ENCODE results near the gene APOL3.
"Not testable (repeated sequence)": the region's sequence is repeated elsewhere in the genome, so short reads cannot be mapped to it uniquely, and the experiment has no call there.

Gene APOL3

DNA sequence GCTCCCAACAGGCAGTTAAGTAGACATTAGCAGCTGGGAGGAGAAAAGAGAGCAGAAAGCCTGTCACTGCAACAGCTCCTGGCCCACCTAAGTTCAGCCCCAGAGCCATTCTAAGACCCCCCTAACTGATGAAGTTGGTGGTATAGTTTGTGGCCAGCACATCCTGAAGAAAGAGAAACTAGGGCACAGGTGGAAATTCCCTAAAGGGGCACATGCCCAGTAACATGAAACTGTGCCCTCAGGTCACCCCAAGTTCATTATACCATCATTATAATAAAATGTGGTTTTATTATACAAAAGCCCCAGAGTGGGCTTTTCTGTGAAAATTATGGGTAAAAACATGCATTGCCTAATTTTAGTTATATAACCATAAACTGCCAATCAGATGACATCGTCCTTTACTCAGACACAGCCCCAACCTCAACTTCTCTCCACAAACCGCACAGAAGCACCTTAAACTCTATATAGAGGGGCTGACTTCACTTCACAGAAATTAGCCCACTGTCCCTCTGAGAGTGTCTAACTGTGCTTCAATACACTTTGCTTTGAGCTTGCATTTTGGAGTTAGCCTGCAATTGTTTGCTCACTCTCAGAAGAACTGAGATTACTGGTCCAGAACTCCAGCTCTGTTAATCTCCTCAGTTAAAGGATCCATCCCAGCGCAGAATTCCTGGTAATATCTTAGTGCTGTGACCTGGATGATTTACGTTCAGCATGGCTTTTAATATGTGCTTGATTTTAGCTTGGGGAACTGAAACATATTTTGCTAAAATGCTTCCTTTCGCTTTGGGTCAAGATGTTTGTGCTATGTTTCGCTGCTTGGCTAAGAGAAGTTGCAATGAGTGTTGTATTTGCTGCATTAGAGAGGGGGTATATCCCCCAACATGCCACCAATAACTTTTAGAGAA, 1.8 kb upstream of the APOL3 start:
- Histone ChIP-seq H3K4me1 (ENCODE audit: control insufficient read depth, insufficient read depth, low read length) (no peaks in the 10 kb centered on the region), H3K9me3 (ENCODE audit: control insufficient read depth, low read length) (no peaks in the 10 kb centered on the region), H3K27me3 (ENCODE audit: control insufficient read depth, insufficient read depth, low read length, poor library complexity, severe bottlenecking) (no peaks in the 10 kb centered on the region), H3K4me3 (ENCODE audit: insufficient read depth, low read depth, low read length) (no peak overlapping the region), H3K36me3 (ENCODE audit: control insufficient read depth, insufficient read depth, low read length) (no peaks in the 10 kb centered on the region), H3K27ac (ENCODE audit: insufficient read depth, low read depth, low read length, poor library complexity, severe bottlenecking) (no peak overlapping the region)
- 93 to 96% methylated on average over 6 of the region's 6 CpGs for WGBS, 2 experiments

DNA sequence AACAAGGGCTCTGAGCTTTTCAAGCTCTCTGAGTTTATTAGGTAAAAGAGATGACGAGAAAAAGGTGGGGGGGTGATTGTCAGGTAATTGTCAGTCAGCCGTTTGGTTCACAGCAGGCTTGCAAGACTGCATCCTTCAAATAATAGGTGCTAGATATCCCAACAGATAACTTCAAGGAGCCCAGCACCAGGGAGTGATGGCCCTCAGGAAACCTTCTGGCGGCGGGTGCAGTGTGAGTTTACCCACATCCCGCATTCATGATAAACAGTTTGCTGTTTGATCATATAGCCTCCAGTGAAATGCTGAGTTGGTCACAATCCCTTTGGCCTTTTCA, 1.2 kb upstream of the APOL3 start:
- not testable (repeated sequence) for H3K4me1 ChIP-seq (ENCODE audit: control insufficient read depth, insufficient read depth, low read length); H3K4me3 ChIP-seq (ENCODE audit: insufficient read depth, low read depth, low read length); H3K27ac ChIP-seq (ENCODE audit: insufficient read depth, low read depth, low read length, poor library complexity, severe bottlenecking); H3K9me3 ChIP-seq (ENCODE audit: control insufficient read depth, low read length); H3K36me3 ChIP-seq (ENCODE audit: control insufficient read depth, insufficient read depth, low read length); H3K27me3 ChIP-seq (ENCODE audit: control insufficient read depth, insufficient read depth, low read length, poor library complexity, severe bottlenecking)
- WGBS, 2 experiments, result 70% methylated on average over 5 of the region's 5 CpGs

GRCh38 chr22:36156515-36157419, 3.8 kb downstream of the APOL3 start:
- no peaks in the 10 kb centered on the region for H3K36me3 ChIP-seq (ENCODE audit: control insufficient read depth, insufficient read depth, low read length)
- H3K27ac ChIP-seq (ENCODE audit: insufficient read depth, low read depth, low read length, poor library complexity, severe bottlenecking), result no peak overlapping the region
- 55% methylated on average over 15 of the region's 15 CpGs for WGBS, 2 experiments
- H3K27me3 ChIP-seq (ENCODE audit: control insufficient read depth, insufficient read depth, low read length, poor library complexity, severe bottlenecking), result no peaks in the 10 kb centered on the region
- H3K4me3 ChIP-seq (ENCODE audit: insufficient read depth, low read depth, low read length), result no peak overlapping the region
- peaks cover 6% of the 10 kb centered on the region for H3K4me1 ChIP-seq (ENCODE audit: control insufficient read depth, insufficient read depth, low read length)
- no peaks in the 10 kb centered on the region for H3K9me3 ChIP-seq (ENCODE audit: control insufficient read depth, low read length)

GRCh38 chr22:36156119-36156514, 4.4 kb downstream of the APOL3 start:
- 91 to 92% methylated on average over 8 of the region's 8 CpGs for WGBS, 2 experiments
- Histone ChIP-seq H3K27me3 (ENCODE audit: control insufficient read depth, insufficient read depth, low read length, poor library complexity, severe bottlenecking) (no peaks in the 10 kb centered on the region), H3K36me3 (ENCODE audit: control insufficient read depth, insufficient read depth, low read length) (no peaks in the 10 kb centered on the region), H3K27ac (ENCODE audit: insufficient read depth, low read depth, low read length, poor library complexity, severe bottlenecking) (no peak overlapping the region), H3K4me3 (ENCODE audit: insufficient read depth, low read depth, low read length) (no peak overlapping the region), H3K9me3 (ENCODE audit: control insufficient read depth, low read length) (no peaks in the 10 kb centered on the region), H3K4me1 (ENCODE audit: control insufficient read depth, insufficient read depth, low read length) (peaks cover 6% of the 10 kb centered on the region)

- Histone ChIP-seq H3K36me3 (ENCODE audit: control insufficient read depth, insufficient read depth, low read length) (no peaks in the 10 kb centered on the region), H3K4me3 (ENCODE audit: insufficient read depth, low read depth, low read length) (no peak overlapping the region), H3K27me3 (ENCODE audit: control insufficient read depth, insufficient read depth, low read length, poor library complexity, severe bottlenecking) (no peaks in the 10 kb centered on the region), H3K27ac (ENCODE audit: insufficient read depth, low read depth, low read length, poor library complexity, severe bottlenecking) (no peak overlapping the region), H3K9me3 (ENCODE audit: control insufficient read depth, low read length) (no peaks in the 10 kb centered on the region), H3K4me1 (ENCODE audit: control insufficient read depth, insufficient read depth, low read length) (peaks cover 6% of the 10 kb centered on the region)
- 90 to 91% methylated on average over 6 to 7 of the region's 7 CpGs for WGBS, 2 experiments
These were observed 4.9 kb downstream of the APOL3 start for GRCh38 chr22:36155702-36156101.

DNA sequence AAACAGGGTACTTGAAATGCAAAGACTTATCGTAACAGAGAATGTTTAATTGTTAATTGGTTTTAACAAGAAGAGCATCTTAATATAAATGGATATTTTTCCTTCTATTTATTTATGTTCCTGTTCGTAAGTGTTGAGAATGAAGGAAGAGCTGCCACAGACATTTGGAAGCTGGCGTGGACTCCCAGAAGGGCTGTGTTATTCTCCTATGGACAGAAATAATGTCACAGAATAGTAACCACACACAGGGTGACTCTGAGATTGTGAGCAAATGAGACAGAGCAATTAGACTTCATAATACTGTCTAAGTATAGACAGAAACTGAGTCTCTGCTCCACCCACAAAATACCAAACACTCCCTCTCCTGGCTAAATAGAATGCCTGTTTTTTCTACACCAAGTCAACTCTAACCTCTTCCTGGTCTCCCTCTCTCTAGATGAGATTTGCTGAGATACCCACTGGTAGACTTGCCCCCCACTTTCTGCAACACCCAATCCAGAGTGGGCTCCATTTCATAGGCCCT, 6.1 kb downstream of the APOL3 start:
- H3K9me3 ChIP-seq (ENCODE audit: control insufficient read depth, low read length), result no peaks in the 10 kb centered on the region
- no peak overlapping the region for H3K4me3 ChIP-seq (ENCODE audit: insufficient read depth, low read depth, low read length)
- no peaks in the 10 kb centered on the region for H3K36me3 ChIP-seq (ENCODE audit: control insufficient read depth, insufficient read depth, low read length)
- WGBS, 2 experiments, result 89 to 90% methylated on average over 3 of the region's 3 CpGs
- peaks cover 6% of the 10 kb centered on the region for H3K4me1 ChIP-seq (ENCODE audit: control insufficient read depth, insufficient read depth, low read length)
- H3K27me3 ChIP-seq (ENCODE audit: control insufficient read depth, insufficient read depth, low read length, poor library complexity, severe bottlenecking), result no peaks in the 10 kb centered on the region
- H3K27ac ChIP-seq (ENCODE audit: insufficient read depth, low read depth, low read length, poor library complexity, severe bottlenecking), result no peak overlapping the region

GRCh38 chr22:36153501-36154422, 6.8 kb downstream of the APOL3 start:
- Histone ChIP-seq H3K4me1 (ENCODE audit: control insufficient read depth, insufficient read depth, low read length) (peaks cover 7% of the 10 kb centered on the region), H3K27me3 (ENCODE audit: control insufficient read depth, insufficient read depth, low read length, poor library complexity, severe bottlenecking) (no peaks in the 10 kb centered on the region), H3K4me3 (ENCODE audit: insufficient read depth, low read depth, low read length) (no peak overlapping the region), H3K9me3 (ENCODE audit: control insufficient read depth, low read length) (no peaks in the 10 kb centered on the region), H3K27ac (ENCODE audit: insufficient read depth, low read depth, low read length, poor library complexity, severe bottlenecking) (no peak overlapping the region), H3K36me3 (ENCODE audit: control insufficient read depth, insufficient read depth, low read length) (no peaks in the 10 kb centered on the region)
- WGBS, 2 experiments, result 92 to 93% methylated on average over 11 to 12 of the region's 12 CpGs

GRCh38 chr22:36152821-36153220, 7.7 kb downstream of the APOL3 start:
- H3K4me1 ChIP-seq (ENCODE audit: control insufficient read depth, insufficient read depth, low read length); H3K27ac ChIP-seq (ENCODE audit: insufficient read depth, low read depth, low read length, poor library complexity, severe bottlenecking); H3K27me3 ChIP-seq (ENCODE audit: control insufficient read depth, insufficient read depth, low read length, poor library complexity, severe bottlenecking); H3K4me3 ChIP-seq (ENCODE audit: insufficient read depth, low read depth, low read length); H3K9me3 ChIP-seq (ENCODE audit: control insufficient read depth, low read length); H3K36me3 ChIP-seq (ENCODE audit: control insufficient read depth, insufficient read depth, low read length): not testable (repeated sequence)
- 92% methylated on average over 3 to 4 of the region's 4 CpGs for WGBS, 2 experiments

GRCh38 chr22:36152088-36152487, 8.5 kb downstream of the APOL3 start:
- no peak overlapping the region for H3K4me3 ChIP-seq (ENCODE audit: insufficient read depth, low read depth, low read length)
- no peak overlapping the region for H3K27ac ChIP-seq (ENCODE audit: insufficient read depth, low read depth, low read length, poor library complexity, severe bottlenecking)
- WGBS, 2 experiments, result 91 to 94% methylated on average over 3 of the region's 3 CpGs
- no peaks in the 10 kb centered on the region for H3K9me3 ChIP-seq (ENCODE audit: control insufficient read depth, low read length)
- H3K4me1 ChIP-seq (ENCODE audit: control insufficient read depth, insufficient read depth, low read length), result peaks cover 9% of the 10 kb centered on the region
- H3K36me3 ChIP-seq (ENCODE audit: control insufficient read depth, insufficient read depth, low read length), result no peaks in the 10 kb centered on the region
- no peaks in the 10 kb centered on the region for H3K27me3 ChIP-seq (ENCODE audit: control insufficient read depth, insufficient read depth, low read length, poor library complexity, severe bottlenecking)
